Ascending aorta (tissue), 2 donors: ENCODE results near the gene FAM83F. TPM values are rescaled to one million over a fixed set of nuclear protein-coding genes. Genes with fewer than 3 reads are reported as not detected.

Experiments
- DNase-seq, 2 donors: peaks; one replicate each; pipeline ENCODE4 v3.0.0-alpha.2; 2019; ENCODE audit warnings: low spot score in 2 of 2
- H3K27ac ChIP-seq, 2 donors: fragments of 200-600 bp; sonication (generic); one replicate each; pipeline ENCODE4 v1.5.1; 2016 to 2017; ENCODE audit warnings: mild to moderate bottlenecking in 1 of 2
- H3K27me3 ChIP-seq: fragments of 200-600 bp; sonication (generic); one replicate; pipeline ENCODE4 v1.5.1; 2017
- H3K36me3 ChIP-seq, 2 donors: fragments of 200-600 bp; sonication (generic); one replicate each; pipeline ENCODE4 v1.5.1; 2016
- H3K4me1 ChIP-seq, 2 donors: fragments of 200-600 bp; sonication (generic); one replicate each; pipeline ENCODE4 v1.5.1; 2016 to 2017; ENCODE audit warnings: mild to moderate bottlenecking in 1 of 2
- H3K4me3 ChIP-seq, 2 donors: fragments of 200-600 bp; sonication (generic); one replicate each; pipeline ENCODE4 v1.5.1; 2016 to 2017; ENCODE audit warnings: mild to moderate bottlenecking in 1 of 2
- H3K9me3 ChIP-seq, 2 donors: fragments of 200-600 bp; sonication (generic); one replicate each; pipeline ENCODE4 v1.5.1; 2016
- CTCF ChIP-seq, 3 experiments: fragments of 200-600 bp in 2 of 3; fragments of 450-650 bp in 1 of 3; sonication (generic) in 2 of 3; IDR thresholded peaks; one replicate each; pipeline ENCODE4 v1.5.1; 2016 to 2019; ENCODE audit warnings: antibody characterized with exemption in 3 of 3, mild to moderate bottlenecking in 1 of 3, moderate library complexity in 1 of 3
- intact Hi-C: fragments of 100-400 bp; cut with DNase I; formaldehyde crosslinking; loops from one replicate; pipeline ENCODE4 v1.15.1; 2023
- total RNA-seq: library from RNA; depleted of rRNA; stranded (reverse); fragments of >200 nt; gene quantifications from one replicate; pipeline ENCODE4 v1.1.0, GENCODE V29; 2016

Gene FAM83F
- total RNA-seq, 1 donor from 2014 or later: not detected

DNA sequence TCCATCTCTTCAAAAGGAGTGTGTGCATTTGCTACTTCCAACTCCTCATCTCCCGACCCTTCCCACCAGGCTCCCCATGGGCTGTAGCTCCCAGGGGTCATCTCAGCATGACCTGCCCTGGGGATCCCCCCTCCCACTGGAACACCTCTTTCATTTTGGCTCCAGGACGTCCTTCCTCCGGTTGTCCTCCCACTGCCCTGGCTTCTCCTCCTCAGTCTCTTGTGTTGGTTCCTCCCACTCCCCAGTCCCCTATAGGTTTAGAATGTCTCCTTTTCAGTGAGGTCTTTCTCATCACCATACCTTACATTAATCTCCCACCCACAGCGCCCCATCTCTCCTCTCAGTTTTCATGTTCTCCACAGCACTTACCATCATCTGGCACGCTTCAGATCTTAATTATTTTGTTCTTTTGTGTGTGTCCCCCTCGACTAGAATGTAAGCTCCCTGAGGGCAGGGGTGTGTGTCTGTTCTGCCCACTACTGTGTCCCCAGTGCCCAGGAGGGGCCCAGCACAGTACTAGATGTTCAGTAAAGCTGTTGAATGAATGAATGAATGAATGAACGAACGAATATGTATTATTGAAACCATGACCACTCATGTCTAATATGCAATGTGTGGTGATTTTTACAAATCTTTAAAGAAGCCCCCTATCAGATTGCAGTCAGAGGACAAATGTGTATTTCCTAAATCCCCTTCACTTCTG lies 36.6 kb upstream of the FAM83F start:
- Histone ChIP-seq H3K4me1 (no peaks in the 10 kb centered on the region), H3K27ac (no peak overlapping the region), H3K9me3 (no peaks in the 10 kb centered on the region), H3K36me3 (no peaks in the 10 kb centered on the region), H3K27me3 (no peaks in the 10 kb centered on the region), H3K4me3 (no peak overlapping the region)
- intact Hi-C loops: no loop called here
- no peak for TF ChIP-seq CTCF (IDR thresholded peaks at IDR 0.05)
- no peak for DNase-seq

DNA sequence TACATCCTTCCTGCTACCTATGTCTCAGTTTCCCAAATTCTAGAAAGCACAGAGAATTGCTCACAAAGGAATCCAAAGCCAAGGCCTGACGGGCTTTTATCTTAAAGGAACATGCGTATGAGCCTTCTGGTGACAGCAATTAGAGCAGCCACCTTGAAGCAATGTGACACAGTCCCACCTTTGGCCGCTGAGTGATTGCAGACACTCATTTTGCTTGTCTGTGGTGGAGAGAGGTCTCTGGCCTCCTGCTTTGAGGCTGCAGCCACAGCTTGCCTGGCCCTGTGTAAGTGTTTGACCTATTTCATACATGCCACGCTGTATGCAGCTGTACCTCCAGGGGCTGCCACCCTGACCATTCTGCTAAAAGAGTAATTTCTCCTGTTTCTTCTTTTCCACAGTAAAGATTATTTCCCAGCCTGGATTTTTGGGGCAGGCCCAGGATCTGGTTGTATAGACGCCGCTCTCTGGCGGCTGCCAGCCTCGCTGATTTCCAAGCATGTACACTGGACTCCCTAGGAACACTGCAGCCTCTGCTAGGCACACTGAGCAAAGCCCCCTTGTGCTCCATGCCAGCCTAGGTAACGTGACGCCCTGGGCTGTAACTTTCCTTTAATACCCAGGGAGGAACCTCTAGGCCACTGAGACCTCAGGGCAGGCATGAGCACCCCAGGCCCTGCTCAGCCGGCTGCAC lies 35.7 kb upstream of the FAM83F start:
- Histone ChIP-seq H3K36me3 (no peaks in the 10 kb centered on the region), H3K4me3 (no peak overlapping the region), H3K27me3 (no peaks in the 10 kb centered on the region), H3K4me1 (no peaks in the 10 kb centered on the region), H3K27ac (no peak overlapping the region), H3K9me3 (no peaks in the 10 kb centered on the region)
- intact Hi-C loops: no loop called here
- no peak for DNase-seq
- TF ChIP-seq CTCF (IDR thresholded peaks at IDR 0.05): no peak

DNA sequence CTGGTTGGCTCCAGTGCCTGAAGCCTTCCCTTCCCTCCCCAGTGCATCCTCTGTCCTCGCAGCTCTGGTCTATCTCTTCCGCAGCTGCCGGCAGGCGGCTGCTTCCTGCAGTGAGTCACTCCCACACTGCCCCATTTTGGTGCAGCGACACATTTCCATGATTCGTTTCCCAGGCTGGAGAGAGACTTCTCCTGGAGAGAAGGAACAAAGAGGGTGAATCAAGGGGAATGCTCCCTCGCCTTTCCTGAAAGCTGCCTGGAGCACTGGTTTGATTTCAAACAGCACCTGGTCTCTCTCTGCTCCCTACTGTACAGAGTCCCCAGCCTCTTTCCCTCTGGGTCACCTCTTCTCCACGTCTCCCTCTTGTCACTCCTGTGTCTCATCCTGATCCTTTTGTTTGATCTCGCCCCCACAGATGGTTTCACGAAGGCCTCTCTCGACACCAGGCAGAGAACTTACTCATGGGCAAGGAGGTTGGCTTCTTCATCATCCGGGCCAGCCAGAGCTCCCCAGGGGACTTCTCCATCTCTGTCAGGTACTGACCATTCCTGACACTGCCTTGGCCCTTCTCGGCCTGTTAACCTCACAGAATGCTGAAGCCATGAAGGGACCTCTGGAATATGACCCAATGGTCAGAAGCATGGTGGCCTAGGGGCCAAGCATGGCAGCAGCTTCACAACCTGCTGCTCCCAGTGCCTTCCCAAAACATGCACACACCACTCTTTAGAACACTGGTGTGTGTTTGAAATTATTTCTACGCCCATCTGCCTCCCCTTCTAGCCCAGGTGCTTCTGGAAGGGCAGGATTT lies 34.9 kb upstream of the FAM83F start, which contains the start of gene TMA7B:
TSS of gene TMA7B (plus strand) at position 758 of the 808 bp plus-strand sequence. CDS start 3,978 bp downstream, outside the sequence.
- TF ChIP-seq CTCF (IDR thresholded peaks at IDR 0.05): no peak
- Histone ChIP-seq H3K36me3 (no peaks in the 10 kb centered on the region), H3K27me3 (no peaks in the 10 kb centered on the region), H3K27ac (no peak within 1 kb of the TSS), H3K4me1 (no peaks in the 10 kb centered on the region), H3K4me3 (no peak within 1 kb of the TSS), H3K9me3 (no peaks in the 10 kb centered on the region)
- intact Hi-C loops: no loop called here
- DNase-seq: no peak

GRCh38 chr22:39960791-39961746 lies 33.7 kb upstream of the FAM83F start:
- H3K4me1 ChIP-seq: no peaks in the 10 kb centered on the region
- intact Hi-C loops: no loop called here
- no peaks in the 10 kb centered on the region for H3K9me3 ChIP-seq
- no peak for TF ChIP-seq CTCF (IDR thresholded peaks at IDR 0.05)
- H3K36me3 ChIP-seq: no peaks in the 10 kb centered on the region
- H3K4me3 ChIP-seq: no peak overlapping the region
- peak in 1 of 2 donors; percentile 15 for DNase-seq
- no peaks in the 10 kb centered on the region for H3K27me3 ChIP-seq
- H3K27ac ChIP-seq: no peak overlapping the region

DNA sequence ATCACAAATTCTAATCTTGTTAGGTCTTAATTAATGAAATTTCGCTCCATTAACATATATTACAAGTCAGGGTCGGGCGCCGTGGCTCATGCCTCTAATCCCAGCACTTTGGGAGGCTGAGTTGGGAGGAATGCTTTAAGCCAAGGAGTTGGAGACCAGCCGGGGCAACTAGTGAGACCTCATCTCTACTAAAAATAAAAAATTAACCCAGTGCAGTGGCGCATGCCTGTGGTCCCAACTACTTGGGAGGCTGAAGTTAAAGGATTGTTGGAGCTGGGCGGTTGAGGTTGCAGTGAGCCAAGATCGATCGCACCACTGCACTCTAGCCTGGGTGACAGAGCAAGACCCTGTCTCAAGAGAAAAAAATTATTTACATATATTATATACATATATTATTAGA lies 32.7 kb upstream of the FAM83F start:
- TF ChIP-seq CTCF (IDR thresholded peaks at IDR 0.05): no peak
- intact Hi-C loops: no loop called here

More for the DNA sequence above, 32.7 kb upstream of the FAM83F start:
- Histone ChIP-seq H3K4me1 (no peaks in the 10 kb centered on the region), H3K4me3 (no peak overlapping the region), H3K36me3 (no peaks in the 10 kb centered on the region), H3K27ac (no peak overlapping the region), H3K27me3 (no peaks in the 10 kb centered on the region), H3K9me3 (no peaks in the 10 kb centered on the region)
- DNase-seq: no peak
